IMR-90 (cell line): ENCODE data around the gene MADD. TPM values are rescaled to one million over a fixed set of nuclear protein-coding genes. Genes with fewer than 3 reads are reported as not detected.

Source experiments
- ATAC-seq: fragments of 200-7000 bp; cut with Tn5 transposase; 2 replicates; pipeline ENCODE4 v1.9.1; 2020; ENCODE audit warnings: low read depth, mild to moderate bottlenecking, moderate library complexity
- BruUV-seq: library from RNA; stranded (reverse); fragments of 400-500 nt; replicated peaks from 2 replicates; lab custom pipeline; 2021; lab: Mats Ljungman, UMichigan
- CTCF ChIA-PET: fragments of 300-600 bp; formaldehyde crosslinking; extraction: SDS; loops from one replicate; lab custom pipeline; 2021; ENCODE audit warnings: antibody characterized with exemption; lab: Yijun Ruan, JAX
- POLR2A ChIA-PET: fragments of 300-600 bp; sonication (Branson Sonifier 250); formaldehyde crosslinking; loops from one replicate; lab custom pipeline; 2022; ENCODE audit warnings: antibody characterized with exemption; ENCODE audit not compliant: unreplicated experiment; lab: Charles Lee
- DNase-seq: peaks from one replicate; pipeline ENCODE4 v3.0.0; 2013
- H2AFZ ChIP-seq: replicated peaks from 2 replicates; pipeline ENCODE3; 2013; ENCODE audit warnings: low read length, mild to moderate bottlenecking; ENCODE audit not compliant: poor library complexity
- H2AK5ac ChIP-seq: 2 replicates; pipeline ENCODE4 v1.6.1; 2013; ENCODE audit warnings: low read depth, low read length, inconsistent platforms
- H2AK9ac ChIP-seq: replicated peaks from 2 replicates; pipeline ENCODE3; 2013; ENCODE audit warnings: mild to moderate bottlenecking, low read depth, low read length, moderate library complexity; ENCODE audit not compliant: poor library complexity
- H2BK120ac ChIP-seq: 2 replicates; pipeline ENCODE4 v1.6.1; 2013; ENCODE audit warnings: low read depth, low read length, inconsistent platforms
- H2BK15ac ChIP-seq: 3 replicates; pipeline ENCODE4 v1.6.1; 2013; ENCODE audit warnings: low read depth, low read length, inconsistent platforms
- H2BK20ac ChIP-seq: 2 replicates; pipeline ENCODE4 v1.6.1; 2013; ENCODE audit warnings: low read depth, mild to moderate bottlenecking, inconsistent platforms, low read length, moderate library complexity
- H2BK5ac ChIP-seq: 2 replicates; pipeline ENCODE4 v1.6.1; 2013; ENCODE audit warnings: mild to moderate bottlenecking, low read depth, low read length, inconsistent platforms; ENCODE audit not compliant: poor library complexity, severe bottlenecking
- H3K14ac ChIP-seq: replicated peaks from 2 replicates; pipeline ENCODE4 v1.6.1; 2013; ENCODE audit warnings: low read depth, low read length, inconsistent platforms
- H3K18ac ChIP-seq: 2 replicates; pipeline ENCODE4 v1.6.1; 2013; ENCODE audit warnings: low read depth, low read length, control low read depth
- H3K23ac ChIP-seq: 2 replicates; pipeline ENCODE4 v1.6.1; 2013; ENCODE audit warnings: low read depth, low read length, inconsistent platforms
- H3K27ac ChIP-seq: 2 replicates; pipeline ENCODE4 v1.5.1; 2013; ENCODE audit warnings: mild to moderate bottlenecking, control low read depth, low read length; ENCODE audit not compliant: insufficient read depth
- H3K27me3 ChIP-seq: 2 replicates; pipeline ENCODE4 v1.6.1; 2013; ENCODE audit warnings: low read length; ENCODE audit not compliant: control insufficient read depth, insufficient read depth
- H3K36me3 ChIP-seq: 2 replicates; pipeline ENCODE4 v1.6.1; 2013; ENCODE audit warnings: low read length, mixed read lengths; ENCODE audit not compliant: control insufficient read depth, insufficient read depth
- H3K4ac ChIP-seq: 2 replicates; pipeline ENCODE4 v1.6.1; 2013; ENCODE audit warnings: low read depth, low read length, inconsistent platforms
- H3K4me1 ChIP-seq: 2 replicates; pipeline ENCODE4 v1.6.1; 2013; ENCODE audit warnings: low read length, mixed read lengths; ENCODE audit not compliant: control insufficient read depth, insufficient read depth
- H3K4me2 ChIP-seq: 2 replicates; pipeline ENCODE4 v1.6.1; 2013; ENCODE audit warnings: low read depth, mild to moderate bottlenecking, control low read depth, low read length, moderate library complexity
- H3K4me3 ChIP-seq: 2 replicates; pipeline ENCODE4 v1.5.1; 2013; ENCODE audit warnings: low read depth, mild to moderate bottlenecking, control low read depth, low read length, moderate library complexity; ENCODE audit not compliant: insufficient read depth
- H3K56ac ChIP-seq: 2 replicates; pipeline ENCODE4 v1.6.1; 2013; ENCODE audit warnings: low read length, inconsistent platforms; ENCODE audit not compliant: insufficient read depth; ENCODE audit errors: extremely low read depth
- H3K79me1 ChIP-seq, 2 experiments: 2 replicates each; pipeline ENCODE4 v1.6.1; 2013; ENCODE audit warnings: low read length in 2 of 2, inconsistent platforms in 1 of 2, low read depth in 1 of 2
- H3K9ac ChIP-seq: 2 replicates; pipeline ENCODE4 v1.6.1; 2013; ENCODE audit warnings: low read depth, low read length, control low read depth
- H3K9me1 ChIP-seq: 2 replicates; pipeline ENCODE4 v1.6.1; 2013; ENCODE audit warnings: low read length, inconsistent platforms; ENCODE audit not compliant: insufficient read depth
- H3K9me3 ChIP-seq: 2 replicates; pipeline ENCODE4 v1.6.1; 2013; ENCODE audit warnings: low read length; ENCODE audit not compliant: control insufficient read depth, insufficient read depth
- H4K20me1 ChIP-seq: 2 replicates; pipeline ENCODE4 v1.6.1; 2013; ENCODE audit warnings: low read length, inconsistent platforms; ENCODE audit not compliant: insufficient read depth
- H4K5ac ChIP-seq: 2 replicates; pipeline ENCODE4 v1.6.1; 2013; ENCODE audit warnings: mild to moderate bottlenecking, low read depth, low read length, control low read depth
- H4K8ac ChIP-seq, 2 experiments: 2 replicates each; pipeline ENCODE4 v1.6.1; 2013; ENCODE audit warnings: low read depth in 2 of 2, low read length in 2 of 2, control low read depth in 1 of 2, inconsistent platforms in 1 of 2
- H4K91ac ChIP-seq: 2 replicates; pipeline ENCODE4 v1.6.1; 2013; ENCODE audit warnings: low read depth, low read length, inconsistent platforms; ENCODE audit not compliant: insufficient read depth
- BHLHE40 ChIP-seq: fragments of 150-350 bp; IDR thresholded peaks from 2 replicates; pipeline ENCODE4 v1.6.1; 2016; ENCODE audit warnings: mild to moderate bottlenecking, low read depth, low read length
- CHD1 ChIP-seq: IDR thresholded peaks from 2 replicates; pipeline ENCODE4 v1.6.1; 2012; ENCODE audit warnings: low read depth, low read length, improper control_type of control experiment
- CTCF ChIP-seq: conservative IDR thresholded peaks from 2 replicates; pipeline ENCODE4 v1.5.1; 2012; ENCODE audit warnings: mild to moderate bottlenecking, low read depth, low read length, improper control_type of control experiment
- ELK1 ChIP-seq: fragments of 150-350 bp; IDR thresholded peaks from 2 replicates; pipeline ENCODE4 v1.6.1; 2016; ENCODE audit warnings: low read depth, mild to moderate bottlenecking, low read length, moderate library complexity, borderline replicate concordance
- MAFK ChIP-seq: IDR thresholded peaks from 2 replicates; pipeline ENCODE4 v1.6.1; 2012; ENCODE audit warnings: low read depth, low read length, improper control_type of control experiment
- MAZ ChIP-seq: IDR thresholded peaks from 2 replicates; pipeline ENCODE4 v1.6.1; 2012; ENCODE audit warnings: low read depth, mild to moderate bottlenecking, low read length, improper control_type of control experiment, moderate library complexity, borderline replicate concordance
- POLR2A ChIP-seq: IDR thresholded peaks from 2 replicates; pipeline ENCODE4 v1.6.1; 2012; ENCODE audit warnings: mild to moderate bottlenecking, low read depth, low read length
- RAD21 ChIP-seq: IDR thresholded peaks from 2 replicates; pipeline ENCODE4 v1.6.1; 2012; ENCODE audit warnings: low read length, improper control_type of control experiment
- RFX5 ChIP-seq: IDR thresholded peaks from 2 replicates; pipeline ENCODE4 v1.8.0; 2012; ENCODE audit warnings: low read depth, mild to moderate bottlenecking, low read length, moderate library complexity
- SMC3 ChIP-seq: fragments of 150-350 bp; IDR thresholded peaks from 2 replicates; pipeline ENCODE4 v1.6.1; 2016; ENCODE audit warnings: low read depth, mild to moderate bottlenecking, antibody characterized with exemption, low read length, moderate library complexity
- WGBS, 2 experiments: methylation state at CpG; one replicate each; pipeline versions ENCODE4 v1.1.5 to v1.1.7; 2013; ENCODE audit warnings: missing lambda C conversion rate in 2 of 2; ENCODE audit not compliant: insufficient read length in 1 of 2; ENCODE audit errors: extremely low coverage in 2 of 2; 5-methylcytosine and 5-hydroxymethylcytosine counted together
- dilution Hi-C: fragments of 300-500 bp; cut with HindIII; formaldehyde crosslinking; loops from one replicate; pipeline ENCODE4 v1.14.3; 2018; ENCODE audit warnings: low sequenced_read_pairs; ENCODE audit not compliant: unreplicated experiment
- in situ Hi-C: fragments of 300-500 bp; cut with MboI; formaldehyde crosslinking; loops from 3 replicates; pipeline ENCODE4 v1.14.3; 2019; ENCODE audit warnings: low sequenced_read_pairs, inconsistent platforms, mixed read lengths
- intact Hi-C: fragments of 100-400 bp; cut with micrococcal nuclease; formaldehyde crosslinking; loops from 2 replicates; pipeline ENCODE4 v1.10.0; 2022
- polyA plus RNA-seq, 3 experiments: library from polyadenylated mRNA; depleted of rRNA; stranded (reverse); fragments of >200 nt; gene quantifications; 2 replicates each; pipeline ENCODE4 v1.2.3, GENCODE V29; 2012; ENCODE audit warnings: low replicate concordance in 1 of 3
- total RNA-seq: library from RNA; depleted of rRNA; stranded (reverse); fragments of >200 nt; gene quantifications from 2 replicates; pipeline ENCODE4 v1.2.3, GENCODE V29; 2012

The MADD gene
- total and polyA plus RNA-seq, 2 of the 4 experiments (the other 2 are of a cell fraction), result 13.3 to 16.4 TPM

GRCh38 chr11:47233989-47234668 is 35.8 kb upstream of the MADD start (continued):
- TF ChIP-seq RFX5 (no peak), MAFK (no peak), BHLHE40 (peak; percentile 17; the same call in 1 of the 2 replicates)

- Histone ChIP-seq H2BK20ac (no peak overlapping the region), H3K79me1 (peaks cover 9 to 41% of the 10 kb centered on the region in 2 experiments; a peak in 3 of 4 replicates), H3K4me2 (peak overlapping the region; percentile 77; the same call in 1 of the 2 replicates), H3K18ac (peak overlapping the region; percentile 21; the same call in 1 of the 2 replicates), H3K4me1 (peaks cover 14% of the 10 kb centered on the region), H2BK5ac (peak overlapping the region; percentile 80), H3K9ac (peak overlapping the region; percentile 48; the same call in 1 of the 2 replicates), H3K14ac (peak overlapping the region; percentile 46; the same call in 1 of the 2 replicates), H2AFZ (peak overlapping the region; percentile 83), H2AK5ac (peak overlapping the region; percentile 69), H2AK9ac (peak overlapping the region; percentile 79), H3K27me3 (no peaks in the 10 kb centered on the region), H3K36me3 (peaks cover 36% of the 10 kb centered on the region), H4K8ac (peak overlapping the region; percentile 42 to 69; a peak in 3 of 4 replicates), H3K56ac (peak overlapping the region; percentile 57; the same call in 1 of the 2 replicates), H2BK15ac (peak overlapping the region; percentile 29; the same call in 1 of the 3 replicates), H2BK120ac (peak overlapping the region; percentile 63), H3K4ac (peak overlapping the region; percentile 61), H4K20me1 (no peaks in the 10 kb centered on the region; the same call in 1 of the 2 replicates), H4K91ac (peak overlapping the region; percentile 59), H3K27ac (peak overlapping the region; percentile 51), H3K9me3 (no peaks in the 10 kb centered on the region), H4K5ac (peak overlapping the region; percentile 33; the same call in 1 of the 2 replicates), H3K9me1 (peaks cover 4% of the 10 kb centered on the region; the same call in 1 of the 2 replicates), H3K4me3 (no peak overlapping the region), H3K23ac (0 out of 2 replicates have a peak overlapping the region, but pooled peaks have one; percentile 7)
- ChIA-PET CTCF (interaction anchor here (1.0 to 2.8 kb wide), 4 partner anchors 14 to 57 kb away, joined by 3 to 12 read pairs (median 4); no protein-coding TSS in a partner anchor), POLR2A (interaction anchor here (1.4 kb wide), 1 partner anchor 14 kb away, joined by 4 read pairs; the partner anchor contains the start of gene ACP2)
- BruUV-seq, result no TSS peak
- WGBS, 2 experiments, result 72% methylated on average over 8 of the region's 12 CpGs; no CpG with 5 or more reads in 1 of the 2 experiments
- dilution Hi-C loops (no loop called here), intact Hi-C loops (loop anchor here (1.0 to 2.0 kb wide), 2 partner anchors 58 to 121 kb away; partner anchors contain the start of gene ARFGAP2), in situ Hi-C loops (no loop called here)
- DNase-seq (peak; percentile 13), ATAC-seq (no peak; the same call in 1 of the 2 replicates)
- TF ChIP-seq CTCF, result no peak
- no peak for TF ChIP-seq MAZ
- TF ChIP-seq RFX5, result no peak
- TF ChIP-seq RAD21, result no peak
- TF ChIP-seq ELK1, result no peak
- TF ChIP-seq MAFK, result no peak
- no peak for TF ChIP-seq CHD1
- no peak for TF ChIP-seq POLR2A
- no peak for TF ChIP-seq SMC3
Measured at GRCh38 chr11:47234669-47235100, 35.2 kb upstream of the MADD start.
